Measurements from ENCODE around the gene HOXA2.
A peak's percentile ranks its signal among the peaks of the same experiment; 100 is the strongest.

Gene HOXA2

DNA sequence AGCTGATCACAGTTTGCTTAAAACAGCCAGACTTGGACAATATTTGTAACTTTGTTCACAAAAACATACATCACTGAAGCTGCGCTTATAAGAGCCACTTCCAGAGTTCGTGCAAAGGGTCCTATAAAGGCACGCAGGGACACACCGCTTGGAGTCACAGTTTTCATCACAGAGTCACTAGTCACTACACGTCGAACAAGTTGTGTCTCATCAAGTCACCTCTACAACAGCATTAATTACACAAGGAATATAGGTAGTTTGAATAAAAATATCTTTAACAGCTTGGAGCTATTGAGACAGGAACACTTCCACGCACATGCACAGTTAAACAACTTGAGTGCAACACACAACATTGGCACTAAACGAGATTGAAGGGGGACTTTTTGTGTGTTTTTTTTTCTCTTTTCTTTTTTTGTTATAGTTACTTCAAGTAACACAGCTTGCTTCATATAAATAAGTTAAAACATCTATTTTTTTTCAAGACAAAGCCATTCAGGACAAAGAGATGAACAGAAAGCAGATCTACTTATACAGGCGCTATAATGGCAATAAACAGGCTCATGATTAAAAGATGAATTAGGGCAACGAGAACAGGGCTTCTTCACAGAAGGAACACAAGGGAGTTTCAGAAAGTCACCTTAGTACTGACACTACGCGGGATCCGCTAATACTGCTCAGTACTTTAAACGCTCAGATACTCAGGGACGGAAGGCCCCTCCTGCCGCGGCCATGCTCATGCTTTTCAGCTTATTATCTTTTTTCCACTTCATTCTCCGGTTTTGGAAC, 38.8 kb upstream of the HOXA2 start:
- DNase-seq (ENCODE audit: low spot score), result no peak

DNA sequence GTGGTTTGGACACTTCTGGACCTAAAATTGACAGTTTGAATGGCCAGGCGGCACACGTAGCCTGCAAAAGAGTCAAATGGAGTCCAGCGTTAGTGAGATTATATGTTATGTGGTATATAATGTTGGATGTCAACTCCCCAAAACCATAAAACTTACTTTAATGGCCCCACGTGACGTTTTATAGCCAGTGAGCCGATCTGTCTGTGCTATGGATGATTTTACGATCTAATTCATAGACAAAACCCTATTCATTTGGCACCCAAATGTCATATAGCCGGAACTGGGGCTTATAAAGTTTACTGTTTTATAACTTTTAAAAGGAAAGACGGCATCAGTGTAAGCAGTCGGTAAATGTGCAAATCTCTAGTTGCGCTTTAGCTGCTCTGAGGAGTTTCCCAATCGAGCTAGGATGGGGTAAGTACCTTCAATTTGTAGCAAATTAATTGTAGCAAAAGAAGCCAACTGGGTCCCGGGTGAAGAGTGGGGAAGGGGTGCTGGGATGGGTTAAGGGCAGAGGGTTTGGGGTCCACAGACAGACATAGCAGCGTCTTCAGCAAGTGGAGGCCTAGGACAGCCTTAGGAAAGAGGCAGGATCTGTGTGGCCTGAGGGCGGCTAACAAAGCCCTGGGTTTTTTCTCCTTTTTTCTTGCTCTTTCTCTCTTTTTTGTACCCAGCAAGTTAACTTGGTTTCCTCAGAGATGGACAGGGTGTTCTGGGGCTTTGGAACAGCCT, 37.8 kb upstream of the HOXA2 start:
- DNase-seq (ENCODE audit: low spot score), result no peak

DNA sequence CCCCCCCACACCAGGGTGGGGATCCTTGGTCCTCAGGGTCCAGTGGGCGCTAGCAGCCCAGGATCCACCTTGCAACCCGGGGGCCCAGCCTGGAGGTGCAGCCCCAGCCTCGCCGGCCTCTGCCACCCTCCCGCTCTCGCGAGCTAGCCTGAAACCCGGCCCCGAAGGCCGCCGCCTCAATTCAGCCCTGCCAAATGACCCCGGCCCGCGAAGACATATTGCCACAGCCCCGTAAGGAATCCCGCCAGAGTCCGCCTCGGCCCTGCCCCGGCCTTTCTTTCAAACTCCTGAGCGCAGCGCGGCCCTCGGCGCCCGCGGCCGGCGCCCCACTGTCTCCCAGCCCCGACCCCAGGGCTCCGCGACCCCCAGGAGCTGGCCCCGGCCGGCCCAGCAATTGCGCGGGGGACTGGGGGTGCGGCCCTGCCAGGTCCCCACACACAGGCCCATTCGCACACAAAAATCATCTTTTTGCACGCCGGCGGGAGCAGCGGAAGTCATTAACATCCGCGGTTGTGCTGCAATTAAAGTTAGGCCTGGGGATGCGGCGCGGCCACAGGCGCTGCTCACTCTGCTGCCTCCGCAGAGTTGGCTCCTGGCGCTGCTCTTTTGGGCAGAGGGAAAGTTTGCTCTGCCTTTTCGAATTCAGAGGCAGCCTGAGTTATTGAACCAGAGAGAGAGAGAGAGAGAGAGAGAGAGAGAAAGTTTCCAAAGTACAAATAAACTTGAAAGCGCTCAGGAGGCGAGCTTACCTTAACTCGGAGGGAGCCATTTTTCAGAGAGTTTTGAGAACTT, 37.0 kb upstream of the HOXA2 start:
- DNase-seq (ENCODE audit: low spot score), result no peak

DNA sequence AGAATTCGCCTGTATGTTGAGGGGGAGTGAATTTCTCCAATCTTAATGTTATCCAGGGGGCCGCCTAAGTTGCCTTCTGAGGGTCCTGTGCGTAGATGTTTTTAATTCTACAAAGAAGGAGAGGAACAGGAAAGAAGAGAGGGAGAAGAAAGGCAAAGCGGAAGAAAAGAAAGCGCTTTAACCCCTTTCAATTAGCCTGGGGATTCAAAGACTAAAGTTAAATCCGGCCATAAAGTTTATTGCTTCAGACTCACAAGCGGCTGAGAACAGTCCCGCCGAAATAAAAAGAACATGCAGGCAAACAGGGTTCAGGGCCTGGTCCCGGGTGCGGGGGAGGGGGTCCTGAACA, 36.5 kb upstream of the HOXA2 start:
- DNase-seq (ENCODE audit: low spot score), result no peak

DNA sequence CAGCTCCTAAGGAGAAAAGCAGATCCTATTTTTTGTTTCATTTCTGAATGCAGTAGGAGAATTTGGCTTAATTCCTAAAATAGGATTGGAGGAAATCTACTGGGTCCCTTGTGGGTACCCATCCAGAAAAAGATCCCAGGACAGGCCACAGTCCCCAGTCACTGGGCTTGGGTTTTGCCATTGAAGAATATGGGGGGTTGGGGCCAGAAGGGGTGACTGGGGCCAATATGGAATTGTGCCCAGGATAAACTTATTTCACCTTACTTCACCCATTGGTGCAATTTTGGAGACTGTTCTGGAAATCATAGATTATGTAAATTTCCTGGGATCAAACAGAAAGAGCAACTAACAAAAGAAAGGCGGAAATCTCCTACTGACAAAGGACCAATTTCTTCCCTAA, 36.0 kb upstream of the HOXA2 start:
- DNase-seq (ENCODE audit: low spot score), result no peak

GRCh38 chr7:27137640-27138315, 35.3 kb upstream of the HOXA2 start:
- DNase-seq (ENCODE audit: low spot score), result no peak

- DNase-seq (ENCODE audit: low spot score), result peak; percentile 62
Observed at GRCh38 chr7:27134392-27134791, 31.9 kb upstream of the HOXA2 start.

DNA sequence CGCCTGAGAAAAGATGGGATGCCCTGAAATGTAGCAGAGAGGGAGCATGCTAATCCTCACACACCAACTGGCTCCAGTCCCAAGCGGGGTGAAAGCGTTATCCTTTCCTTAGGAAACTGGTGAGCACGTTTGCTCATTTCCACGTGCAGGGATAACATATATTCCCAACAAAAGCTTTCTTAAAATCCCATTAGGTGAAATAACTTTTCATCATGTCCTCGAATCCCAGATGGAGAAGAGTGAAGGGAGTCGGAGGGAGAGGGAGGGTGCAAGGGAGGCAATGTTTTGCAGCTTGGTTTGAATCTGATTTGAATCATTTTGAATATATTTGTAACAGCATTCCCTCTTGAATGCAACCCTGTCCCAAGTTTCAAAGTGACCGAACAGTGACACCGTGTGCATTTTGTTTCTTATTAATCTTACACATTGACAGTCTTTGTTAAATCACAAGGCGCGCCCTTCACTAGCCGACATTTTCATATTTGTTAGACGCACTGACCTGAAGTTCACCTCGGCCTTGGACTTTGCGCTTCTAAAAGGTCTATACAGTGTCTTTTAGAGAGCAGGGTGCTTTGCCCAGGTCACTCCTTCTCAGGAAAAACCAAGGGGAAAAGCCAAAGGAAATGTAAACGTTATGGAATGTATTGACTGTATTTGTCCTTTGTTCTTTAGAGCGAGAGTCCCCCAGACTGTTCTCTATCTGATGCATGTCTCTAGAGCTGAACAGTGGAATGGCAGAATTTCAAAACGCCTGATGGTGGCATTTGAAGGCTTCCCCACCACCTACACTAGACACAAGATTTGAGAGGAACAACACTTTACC, 31.1 kb upstream of the HOXA2 start:
- no peak for DNase-seq (ENCODE audit: low spot score)

DNA sequence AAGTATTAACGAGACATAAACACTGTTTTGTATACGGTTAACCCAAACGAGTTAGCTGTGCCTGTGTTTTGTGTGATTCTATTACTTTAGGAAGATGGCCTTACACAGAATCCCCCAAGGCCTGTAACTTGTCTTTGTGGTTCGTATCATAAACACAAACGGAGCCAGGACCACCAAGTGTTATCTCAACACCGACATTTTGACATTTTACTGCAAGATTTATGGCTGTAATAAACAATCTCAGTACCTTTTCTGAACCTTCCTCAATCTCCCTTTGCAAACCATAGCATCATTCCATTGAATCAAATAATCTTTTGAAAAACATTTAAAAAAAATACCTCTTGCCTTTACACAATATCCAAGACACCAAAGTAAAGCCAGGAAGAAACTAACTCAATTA, 30.5 kb upstream of the HOXA2 start:
- no peak for DNase-seq (ENCODE audit: low spot score)

DNA sequence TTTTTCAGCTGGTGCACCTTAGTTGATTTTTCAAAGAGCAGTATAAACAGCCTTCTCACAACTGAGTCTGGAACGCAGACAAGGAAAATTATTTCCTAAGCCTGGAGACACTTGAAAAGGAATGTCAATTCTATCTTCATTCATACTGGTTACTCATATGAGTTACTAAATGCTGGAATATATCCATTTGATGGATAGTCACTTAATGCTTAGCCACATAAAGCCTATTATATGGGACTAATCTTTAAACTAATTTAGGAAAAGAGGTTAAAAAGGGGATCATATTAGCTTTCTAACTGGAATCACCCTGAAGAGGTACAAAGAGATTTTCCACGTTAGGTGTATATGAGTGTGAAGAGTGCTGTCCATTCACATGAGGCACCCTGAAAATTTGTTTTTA, 29.7 kb upstream of the HOXA2 start:
- DNase-seq (ENCODE audit: low spot score), result no peak

GRCh38 chr7:27131390-27131819, 28.9 kb upstream of the HOXA2 start:
- DNase-seq (ENCODE audit: low spot score), result no peak

- peak; percentile 96 for DNase-seq (ENCODE audit: low spot score)
Observed at GRCh38 chr7:27130540-27131389, 28.3 kb upstream of the HOXA2 start, which contains the start of gene HOXA4. HOXA4 (minus strand) TSS chr7:27130757; CDS start chr7:27130733, 24 bp downstream.

GRCh38 chr7:27129729-27130539, 27.5 kb upstream of the HOXA2 start:
- peak; percentile 48 for DNase-seq (ENCODE audit: low spot score)

DNA sequence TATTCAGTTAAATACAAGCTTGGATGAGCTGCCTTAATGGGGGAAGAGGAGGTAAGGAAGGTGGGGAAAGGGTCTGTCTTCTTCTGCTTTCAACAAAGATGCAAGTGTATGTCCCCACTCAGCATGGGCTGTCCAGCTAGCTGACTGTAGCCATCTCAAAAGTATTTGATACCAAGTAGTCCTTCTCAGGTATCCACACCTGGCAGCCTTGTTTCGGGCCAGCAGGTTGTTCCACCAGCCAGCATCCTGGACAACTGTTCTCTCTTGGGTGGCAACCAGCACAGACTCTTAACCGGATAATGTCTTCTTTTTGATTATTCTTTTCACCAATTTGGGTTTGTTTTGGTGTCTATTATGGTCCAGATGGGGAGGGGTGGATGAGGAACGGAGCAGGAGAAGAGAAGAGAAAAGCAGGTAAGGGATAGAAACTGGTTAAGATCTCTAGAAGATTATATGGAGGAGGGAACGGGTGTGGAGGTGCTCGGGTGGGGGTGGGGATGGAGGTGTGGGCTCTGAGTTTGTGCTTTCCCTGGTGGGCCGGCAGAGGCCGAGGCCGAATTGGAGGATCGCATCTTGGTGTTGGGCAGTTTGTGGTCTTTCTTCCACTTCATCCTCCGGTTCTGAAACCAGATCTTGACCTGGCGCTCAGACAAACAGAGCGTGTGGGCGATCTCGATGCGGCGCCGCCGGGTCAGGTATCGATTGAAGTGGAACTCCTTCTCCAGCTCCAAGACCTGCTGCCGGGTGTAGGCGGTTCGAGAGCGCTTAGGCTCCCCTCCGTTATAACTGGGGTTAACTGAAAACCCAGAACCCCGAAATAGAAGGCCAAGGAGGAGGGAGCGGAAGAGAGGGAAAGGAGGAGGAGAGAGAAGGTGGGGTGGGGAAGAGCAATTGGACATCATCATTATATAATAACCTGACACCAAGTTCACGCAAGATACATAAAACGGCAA, 26.6 kb upstream of the HOXA2 start:
- no peak for DNase-seq (ENCODE audit: low spot score)

DNA sequence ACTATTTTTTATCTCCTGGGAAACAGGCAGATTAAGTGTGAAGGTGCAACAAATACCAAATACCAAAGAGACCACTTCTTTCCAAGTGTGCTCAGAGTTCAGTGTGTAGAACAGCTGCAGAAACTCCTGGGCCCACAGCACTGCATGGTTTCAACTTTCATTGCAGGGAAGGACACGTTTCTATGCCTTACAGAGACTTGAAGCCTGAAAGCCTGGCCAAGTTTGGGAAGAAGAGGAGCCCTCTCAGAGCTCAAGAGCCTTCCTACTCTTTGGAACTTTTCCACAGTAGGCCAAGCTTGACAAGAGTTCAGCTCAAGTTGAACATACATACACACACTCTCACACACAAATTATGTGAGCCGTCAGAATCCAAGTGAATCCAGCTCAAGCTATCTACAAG, 25.6 kb upstream of the HOXA2 start:
- no peak for DNase-seq (ENCODE audit: low spot score)

- DNase-seq (ENCODE audit: low spot score), result no peak
Observed at GRCh38 chr7:27126596-27127327, 24.3 kb upstream of the HOXA2 start.

- DNase-seq (ENCODE audit: low spot score), result no peak
Observed at GRCh38 chr7:27125986-27126394, 23.5 kb upstream of the HOXA2 start.

Measured in AG08396 (cell line).